GM10248 (cell line): ENCODE results near the gene PLEKHM3.

Experiments
- CTCF ChIA-PET: fragments of 300-600 bp; sonication (Branson Sonifier 250); formaldehyde crosslinking; extraction: SDS; loops from one replicate; lab custom pipeline; 2021; ENCODE audit warnings: antibody characterized with exemption; lab: Yijun Ruan, JAX
- POLR2A ChIA-PET: fragments of 350-650 bp; sonication (Branson Sonifier 250); formaldehyde crosslinking; extraction: SDS; loops from one replicate; lab custom pipeline; 2020; ENCODE audit warnings: antibody characterized with exemption; lab: Yijun Ruan, JAX
- DNase-seq: peaks from one replicate; pipeline ENCODE4 v3.0.0; 2012; ENCODE audit errors: extremely low spot score
- CTCF ChIP-seq: IDR thresholded peaks from 2 replicates; pipeline ENCODE4 v1.5.1; 2012; ENCODE audit warnings: mild to moderate bottlenecking, low read depth; ENCODE audit errors: extremely low read depth, missing control alignments, control extremely low read depth

PLEKHM3 gene

GRCh38 chr2:207905546-207905945 lies 119.8 kb downstream of the PLEKHM3 start:
- TF ChIP-seq CTCF = no peak
- DNase-seq = no peak
- ChIA-PET POLR2A (no interaction called here), CTCF (interaction anchor here (0.8 to 3.8 kb wide), 4 partner anchors 12 to 32 kb away, joined by 3 to 13 read pairs (median 4); no protein-coding TSS in a partner anchor)

- TF ChIP-seq CTCF = no peak
- ChIA-PET CTCF (interaction anchor here (1.0 kb wide), 1 partner anchor 10 kb away, joined by 3 read pairs; no protein-coding TSS in a partner anchor), POLR2A (no interaction called here)
- DNase-seq = no peak
These were observed 122.1 kb downstream of the PLEKHM3 start for GRCh38 chr2:207903236-207903635.

GRCh38 chr2:207902821-207903220 lies 122.5 kb downstream of the PLEKHM3 start:
- POLR2A ChIA-PET = no interaction called here
- DNase-seq = no peak
- no peak for TF ChIP-seq CTCF
- CTCF ChIA-PET = interaction anchor here (1.0 kb wide), 1 partner anchor 9 kb away, joined by 3 read pairs; no protein-coding TSS in a partner anchor

GRCh38 chr2:207901829-207902228 lies 123.5 kb downstream of the PLEKHM3 start:
- ChIA-PET CTCF (interaction anchor here (1.4 to 2.3 kb wide), 2 partner anchors 8 to 13 kb away, joined by 5 to 13 read pairs; no protein-coding TSS in a partner anchor), POLR2A (no interaction called here)
- TF ChIP-seq CTCF = no peak
- no peak for DNase-seq

- ChIA-PET CTCF (interaction anchor here (1.4 to 2.3 kb wide), 2 partner anchors 8 to 12 kb away, joined by 5 to 13 read pairs; no protein-coding TSS in a partner anchor), POLR2A (no interaction called here)
- no peak for DNase-seq
- no peak for TF ChIP-seq CTCF
These were observed 123.9 kb downstream of the PLEKHM3 start for GRCh38 chr2:207901401-207901800.

- TF ChIP-seq CTCF = no peak
- ChIA-PET CTCF (interaction anchor here (0.9 to 1.1 kb wide), 2 partner anchors 152 to 174 kb away, joined by 3 to 4 read pairs; no protein-coding TSS in a partner anchor), POLR2A (no interaction called here)
- no peak for DNase-seq
These were observed 127.0 kb downstream of the PLEKHM3 start for GRCh38 chr2:207898354-207898695.
